GM12874 (cell line): ENCODE measurements around the gene RPL27.
A peak's percentile ranks its signal among the peaks of the same experiment; 100 is the strongest.

Experiments
- TF ChIP-seq, protein P1 (sequence below): IDR thresholded peaks from 2 replicates; pipeline ENCODE4 v1.5.1; 2011; ENCODE audit warnings: low read depth, mild to moderate bottlenecking, control low read depth, low read length, moderate library complexity; ENCODE audit not compliant: insufficient read depth

The RPL27 gene

DNA sequence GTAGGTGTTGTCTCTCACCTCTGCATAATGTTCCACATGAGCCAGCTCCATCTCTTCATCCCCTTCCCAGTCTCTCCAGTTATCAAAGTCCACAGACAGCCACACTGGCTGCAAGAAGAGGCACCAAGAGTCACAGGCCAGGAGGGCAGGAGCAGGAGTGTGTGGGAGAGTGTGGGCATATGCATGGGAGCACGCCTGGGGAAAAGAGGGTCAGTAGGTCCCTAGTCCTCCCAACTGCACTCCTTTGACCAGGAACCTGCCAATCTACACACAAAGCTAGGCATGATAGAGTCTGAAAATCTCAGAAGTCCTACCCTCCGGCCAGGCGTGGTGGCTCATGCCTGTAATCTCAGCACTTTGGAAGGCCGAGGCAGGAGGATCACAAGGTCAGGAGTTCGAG is 26.6 kb upstream of the RPL27 start:
- TF ChIP-seq, protein P1, sequence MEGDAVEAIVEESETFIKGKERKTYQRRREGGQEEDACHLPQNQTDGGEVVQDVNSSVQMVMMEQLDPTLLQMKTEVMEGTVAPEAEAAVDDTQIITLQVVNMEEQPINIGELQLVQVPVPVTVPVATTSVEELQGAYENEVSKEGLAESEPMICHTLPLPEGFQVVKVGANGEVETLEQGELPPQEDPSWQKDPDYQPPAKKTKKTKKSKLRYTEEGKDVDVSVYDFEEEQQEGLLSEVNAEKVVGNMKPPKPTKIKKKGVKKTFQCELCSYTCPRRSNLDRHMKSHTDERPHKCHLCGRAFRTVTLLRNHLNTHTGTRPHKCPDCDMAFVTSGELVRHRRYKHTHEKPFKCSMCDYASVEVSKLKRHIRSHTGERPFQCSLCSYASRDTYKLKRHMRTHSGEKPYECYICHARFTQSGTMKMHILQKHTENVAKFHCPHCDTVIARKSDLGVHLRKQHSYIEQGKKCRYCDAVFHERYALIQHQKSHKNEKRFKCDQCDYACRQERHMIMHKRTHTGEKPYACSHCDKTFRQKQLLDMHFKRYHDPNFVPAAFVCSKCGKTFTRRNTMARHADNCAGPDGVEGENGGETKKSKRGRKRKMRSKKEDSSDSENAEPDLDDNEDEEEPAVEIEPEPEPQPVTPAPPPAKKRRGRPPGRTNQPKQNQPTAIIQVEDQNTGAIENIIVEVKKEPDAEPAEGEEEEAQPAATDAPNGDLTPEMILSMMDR: no peak

DNA sequence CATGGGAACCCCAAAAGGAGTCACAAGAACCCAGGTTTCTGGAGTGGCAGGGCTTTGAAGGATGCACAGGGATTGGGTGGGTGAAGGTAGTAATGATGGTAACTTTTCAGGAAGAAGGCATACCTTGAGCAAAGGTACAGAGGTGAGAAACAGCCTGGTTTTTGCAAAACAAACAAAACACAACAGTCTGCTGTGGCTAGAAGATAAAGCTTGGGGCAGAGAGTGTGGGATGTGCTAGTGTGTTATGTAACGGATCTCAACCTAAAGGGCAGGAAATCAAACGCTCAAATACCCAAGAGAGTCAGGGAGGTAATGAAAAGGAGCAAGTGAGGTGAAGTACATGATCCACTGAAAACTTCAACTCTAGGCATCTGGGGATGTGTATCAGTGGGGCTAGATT is 23.0 kb upstream of the RPL27 start:
- TF ChIP-seq, protein P1: no peak

DNA sequence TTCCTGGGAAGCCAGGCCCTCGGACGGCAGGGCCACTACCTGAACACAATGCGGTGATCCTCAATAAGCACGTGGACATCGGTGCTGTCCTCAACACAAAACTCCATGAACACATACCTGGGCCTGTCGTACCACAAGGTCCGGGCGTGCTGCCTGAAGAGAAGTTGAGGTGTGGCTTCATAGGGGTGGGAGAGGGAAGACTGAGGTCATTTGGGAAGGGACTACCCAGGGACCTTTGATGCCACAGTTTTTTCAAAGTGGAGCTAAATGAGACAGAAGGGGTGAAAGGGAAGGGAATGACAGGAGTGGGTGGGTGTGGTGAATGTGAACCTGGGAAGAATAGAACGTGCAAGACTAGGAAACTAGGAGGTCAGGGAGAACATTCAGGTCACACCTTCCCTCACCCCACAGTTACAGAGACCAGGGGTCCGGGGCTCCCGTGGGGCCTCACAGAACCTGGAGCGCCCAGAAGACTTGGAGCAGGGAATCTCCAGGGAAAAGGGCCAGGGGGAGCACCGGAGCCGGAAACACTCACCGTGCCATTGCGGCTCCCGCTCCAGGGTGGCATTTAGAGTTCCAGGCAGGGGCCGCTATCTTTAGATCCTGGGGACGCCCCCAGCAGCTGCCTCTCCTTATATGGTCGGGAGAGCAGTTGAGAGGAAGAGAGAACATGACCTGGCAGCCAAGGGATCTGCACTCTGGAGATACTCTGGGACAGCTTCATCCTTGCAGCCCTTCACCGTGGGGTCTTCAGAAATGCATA is 18.5 kb upstream of the RPL27 start, which contains the start of gene PTGES3L:
Gene PTGES3L, minus strand, starts transcription at position 570 of the 763 bp plus-strand sequence. Its CDS starts 27 bp downstream, at position 543.
- TF ChIP-seq, protein P1: no peak

DNA sequence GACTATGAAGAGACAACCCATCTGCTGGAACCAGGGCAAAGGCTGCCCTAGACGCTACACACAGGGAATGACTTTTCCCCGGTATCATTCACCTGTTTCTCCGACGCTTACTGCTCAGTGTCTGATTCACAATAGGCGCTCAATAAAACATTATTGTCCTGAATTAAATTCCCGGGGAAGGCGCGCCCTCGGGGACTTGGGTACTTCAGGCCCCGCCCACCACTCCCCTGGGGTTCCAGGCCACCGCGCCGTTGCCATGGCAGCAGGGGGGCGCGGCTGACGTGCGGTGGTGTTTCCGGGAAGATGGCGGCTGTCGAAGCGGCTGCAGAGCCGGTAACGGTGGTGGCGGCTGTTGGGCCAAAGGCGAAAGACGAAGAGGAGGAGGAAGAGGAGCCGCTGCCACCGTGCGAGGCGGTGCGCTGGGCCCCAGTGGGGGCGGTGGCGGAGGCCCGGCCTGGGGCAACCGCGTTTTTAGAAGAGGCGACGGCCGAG is 17.9 kb upstream of the RPL27 start, which contains the start of gene RUNDC1:
Gene RUNDC1, plus strand, starts transcription at position 292 of the 492 bp plus-strand sequence. Its CDS starts 12 bp downstream, at position 304.
- TF ChIP-seq, protein P1: no peak

DNA sequence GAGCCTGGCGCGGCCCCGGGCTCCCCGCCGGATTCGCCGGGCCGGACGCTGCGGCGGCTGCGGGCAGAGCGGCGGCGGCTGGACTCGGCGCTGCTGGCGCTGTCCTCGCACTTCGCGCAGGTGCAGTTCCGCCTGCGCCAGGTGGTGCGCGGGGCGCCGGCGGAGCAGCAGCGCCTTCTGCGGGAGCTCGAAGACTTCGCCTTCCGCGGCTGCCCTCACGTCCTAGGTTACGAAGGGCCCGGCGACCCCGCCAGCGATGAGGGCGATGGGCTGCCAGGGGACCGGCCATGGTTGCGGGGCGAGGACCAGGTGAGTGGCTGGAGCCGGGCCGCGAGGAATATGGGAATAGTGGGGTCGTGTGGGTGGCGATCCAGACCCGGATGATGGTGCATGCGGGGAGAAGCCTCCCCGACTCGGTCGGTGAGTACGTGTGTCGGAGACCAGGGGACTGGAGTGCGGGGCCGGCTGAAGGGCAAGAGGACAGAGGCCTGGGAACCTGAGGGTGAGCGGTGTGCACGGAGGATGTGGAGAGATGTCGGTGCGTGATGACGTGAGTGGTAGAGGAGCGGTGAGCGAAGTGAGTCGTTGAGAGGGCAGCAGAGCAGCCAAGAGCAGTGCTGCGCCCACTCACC is 17.3 kb upstream of the RPL27 start:
- TF ChIP-seq, protein P1: peak; percentile 34; the same call in 1 of the 2 replicates

DNA sequence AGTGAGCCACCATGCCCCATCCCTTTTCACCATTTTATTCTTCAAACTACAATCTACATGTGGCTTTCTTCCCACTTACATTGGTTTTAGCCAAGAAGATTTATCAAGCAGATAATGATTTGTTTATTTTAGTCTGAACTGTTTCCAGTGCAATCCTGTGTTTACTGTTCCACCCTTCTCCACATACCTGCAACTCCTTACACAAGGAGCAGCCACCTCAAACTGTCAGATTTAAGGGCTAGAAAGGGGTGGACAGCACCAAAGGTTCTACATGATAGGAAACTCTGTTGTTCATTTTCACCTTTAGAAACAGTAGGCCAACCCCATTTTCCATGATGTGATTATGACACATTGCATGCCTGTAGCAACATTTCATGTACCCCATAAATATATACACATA is 16.0 kb upstream of the RPL27 start:
- TF ChIP-seq, protein P1: no peak

DNA sequence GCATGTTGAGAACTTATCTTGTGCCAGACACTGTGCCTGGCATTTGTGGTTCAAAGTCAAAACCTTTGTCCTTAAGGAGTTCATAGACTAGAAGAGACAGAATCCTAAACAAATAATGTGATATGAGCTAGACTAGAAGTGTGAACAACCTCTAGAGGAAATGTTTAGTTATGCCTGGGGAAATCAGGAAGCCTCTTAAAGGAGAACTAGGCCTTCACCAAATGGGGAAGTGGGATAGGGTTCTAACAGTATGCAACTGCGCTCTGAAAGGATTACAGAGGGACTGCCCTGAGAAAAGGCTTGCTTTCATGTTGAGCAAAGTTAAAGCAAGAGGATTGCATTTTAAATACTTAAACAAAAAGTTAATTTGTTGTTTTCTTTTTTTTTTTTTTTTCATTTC is 13.0 kb upstream of the RPL27 start:
- TF ChIP-seq, protein P1: no peak
